ENCODE data around the gene FCGR2B.
"Not testable (repeated sequence)": the region's sequence is repeated elsewhere in the genome, so short reads cannot be mapped to it uniquely, and the experiment has no call there.

FCGR2B gene

DNA sequence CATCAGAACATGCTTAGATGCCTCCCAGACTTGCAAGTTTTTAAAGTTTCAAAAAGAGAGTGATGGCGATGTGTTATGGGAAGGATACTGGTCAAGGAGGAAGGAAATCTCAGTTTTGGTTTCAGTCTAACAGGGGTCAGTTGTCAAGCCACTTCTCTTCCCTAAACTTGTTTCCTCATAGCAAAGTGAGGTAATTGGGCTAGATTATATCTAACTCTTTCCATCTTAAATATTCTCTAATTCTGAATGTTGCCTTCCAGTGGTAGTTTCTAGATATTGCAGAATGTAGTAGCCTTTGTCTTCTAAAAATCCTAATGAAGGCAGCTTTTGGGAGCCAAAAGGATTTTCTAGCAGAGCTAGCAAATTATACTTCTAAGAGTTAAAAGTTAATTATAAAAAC, 20.2 kb upstream of the FCGR2B start:
- H3K4me3 ChIP-seq (ENCODE audit: low read length); DNase-seq (ENCODE audit: low read depth): not testable (repeated sequence)

DNA sequence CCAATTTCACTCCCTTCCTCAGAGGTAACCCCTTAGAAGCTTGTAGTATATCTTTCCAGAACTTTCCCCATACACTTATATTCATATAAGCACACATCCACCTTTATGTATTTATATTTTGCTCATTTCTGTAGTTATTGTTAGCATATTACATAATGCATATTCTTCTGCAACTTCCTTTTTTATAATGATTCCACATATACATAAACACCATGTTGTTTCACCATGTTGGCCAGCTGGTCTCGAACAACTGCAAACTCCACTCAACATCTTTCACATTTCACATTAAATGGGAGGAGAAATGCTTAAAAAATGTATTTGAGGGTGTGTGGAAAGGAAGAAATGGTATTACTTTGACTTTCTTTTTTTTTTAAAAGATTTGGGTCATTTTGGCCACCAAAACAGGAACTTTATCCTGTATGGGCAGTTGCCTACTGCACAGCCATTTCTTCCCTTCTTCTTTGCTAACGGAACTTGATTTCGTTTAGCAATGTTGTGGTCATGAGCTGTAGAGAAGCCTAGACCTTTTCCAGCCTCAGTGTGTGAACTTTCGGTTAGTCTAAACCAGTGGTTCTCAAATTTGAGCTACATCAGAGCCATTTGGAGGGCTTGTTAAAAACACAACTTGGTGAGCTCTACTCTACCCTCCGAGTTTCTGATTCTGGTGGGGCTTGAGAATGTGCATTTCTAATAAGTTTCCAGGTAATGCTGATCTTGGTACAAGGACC, 19.3 kb upstream of the FCGR2B start:
- H3K4me3 ChIP-seq (ENCODE audit: low read length); DNase-seq (ENCODE audit: low read depth): not testable (repeated sequence)

DNA sequence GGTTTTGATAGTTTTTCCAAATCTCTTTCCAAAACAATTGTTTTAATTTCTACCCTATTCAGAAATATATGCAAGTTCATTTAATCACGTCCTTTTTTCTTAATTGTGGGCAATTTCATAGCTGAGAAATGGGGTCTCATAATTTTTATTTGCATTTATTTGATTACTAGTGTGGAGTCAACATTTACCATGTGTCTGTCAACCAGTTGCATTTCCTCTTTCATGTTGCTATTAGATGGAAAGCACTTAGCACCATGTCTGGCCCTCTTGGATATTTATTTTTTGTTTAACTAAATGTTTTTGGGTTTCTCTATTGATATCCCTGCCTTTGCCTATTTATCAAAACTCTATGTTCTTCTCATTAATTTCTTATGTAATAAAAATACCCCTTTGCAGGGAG, 18.1 kb upstream of the FCGR2B start:
- not testable (repeated sequence) for DNase-seq (ENCODE audit: low read depth); H3K4me3 ChIP-seq (ENCODE audit: low read length)

DNA sequence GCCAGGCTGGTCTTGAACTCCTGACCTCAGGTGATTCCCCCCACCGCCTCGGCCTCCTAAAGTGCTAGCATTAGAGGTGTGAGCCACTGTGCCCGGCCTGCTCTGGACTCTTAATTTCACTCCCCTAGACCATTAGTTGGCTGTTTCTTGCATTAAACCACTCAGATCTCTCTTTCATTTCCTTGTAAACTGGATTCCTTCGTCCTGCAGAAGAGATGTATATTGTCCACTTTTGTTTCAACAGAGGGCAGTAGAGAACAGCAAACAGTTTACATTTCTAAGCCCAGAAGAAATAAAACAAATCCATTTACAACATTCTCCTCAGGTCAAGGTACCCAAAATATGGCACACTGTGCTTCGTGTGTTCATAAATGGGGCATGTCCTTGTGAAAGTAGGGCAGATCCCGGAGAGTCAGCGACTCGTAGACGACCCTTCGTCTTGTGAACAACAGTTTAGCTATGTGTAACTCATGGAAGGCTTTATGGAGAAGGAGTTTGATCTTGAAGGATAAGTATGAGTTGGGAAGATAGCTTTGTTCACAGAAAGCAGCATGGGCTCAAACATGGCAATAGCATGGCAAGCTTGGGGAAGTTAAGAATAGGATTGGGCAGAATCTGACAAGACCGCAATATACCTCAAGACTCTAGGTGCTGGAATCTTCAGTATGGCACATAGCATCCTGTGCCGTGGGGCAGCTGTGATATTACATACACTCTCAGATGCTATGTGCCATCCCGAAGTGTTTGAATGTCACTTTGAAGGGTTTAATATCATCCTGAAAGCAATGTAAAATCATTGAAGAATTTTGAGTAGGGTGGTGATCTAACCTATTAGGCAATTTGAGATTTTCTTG, 15.2 kb upstream of the FCGR2B start:
- not testable (repeated sequence) for H3K4me3 ChIP-seq (ENCODE audit: low read length)
- TF ChIP-seq, protein P1, sequence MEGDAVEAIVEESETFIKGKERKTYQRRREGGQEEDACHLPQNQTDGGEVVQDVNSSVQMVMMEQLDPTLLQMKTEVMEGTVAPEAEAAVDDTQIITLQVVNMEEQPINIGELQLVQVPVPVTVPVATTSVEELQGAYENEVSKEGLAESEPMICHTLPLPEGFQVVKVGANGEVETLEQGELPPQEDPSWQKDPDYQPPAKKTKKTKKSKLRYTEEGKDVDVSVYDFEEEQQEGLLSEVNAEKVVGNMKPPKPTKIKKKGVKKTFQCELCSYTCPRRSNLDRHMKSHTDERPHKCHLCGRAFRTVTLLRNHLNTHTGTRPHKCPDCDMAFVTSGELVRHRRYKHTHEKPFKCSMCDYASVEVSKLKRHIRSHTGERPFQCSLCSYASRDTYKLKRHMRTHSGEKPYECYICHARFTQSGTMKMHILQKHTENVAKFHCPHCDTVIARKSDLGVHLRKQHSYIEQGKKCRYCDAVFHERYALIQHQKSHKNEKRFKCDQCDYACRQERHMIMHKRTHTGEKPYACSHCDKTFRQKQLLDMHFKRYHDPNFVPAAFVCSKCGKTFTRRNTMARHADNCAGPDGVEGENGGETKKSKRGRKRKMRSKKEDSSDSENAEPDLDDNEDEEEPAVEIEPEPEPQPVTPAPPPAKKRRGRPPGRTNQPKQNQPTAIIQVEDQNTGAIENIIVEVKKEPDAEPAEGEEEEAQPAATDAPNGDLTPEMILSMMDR (IDR thresholded peaks at IDR 0.05; ENCODE audit: insufficient read depth, low read depth, low read length, missing control alignments), result peak; percentile 51
- peak; percentile 41 for DNase-seq (ENCODE audit: low read depth)

DNA sequence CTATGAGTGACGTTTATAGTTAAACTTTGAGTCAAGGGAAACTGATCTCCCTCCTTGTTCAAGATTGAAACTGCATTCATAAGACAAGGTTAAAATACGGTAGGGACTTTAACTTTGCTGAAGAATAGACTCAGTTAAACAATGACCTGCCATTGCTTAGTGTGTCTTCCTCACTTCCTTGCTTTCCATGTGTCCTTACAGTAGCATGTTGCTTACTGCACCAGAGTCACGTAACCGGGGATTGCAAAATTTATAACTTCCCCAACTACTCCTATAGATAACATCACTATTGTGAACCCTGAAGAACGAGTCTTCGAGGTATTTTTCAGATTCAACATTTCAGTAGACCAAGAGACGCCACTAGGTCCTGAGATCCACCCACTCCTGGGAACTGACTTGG, 9.4 kb upstream of the FCGR2B start:
- DNase-seq (ENCODE audit: low read depth); H3K4me3 ChIP-seq (ENCODE audit: low read length): not testable (repeated sequence)

DNA sequence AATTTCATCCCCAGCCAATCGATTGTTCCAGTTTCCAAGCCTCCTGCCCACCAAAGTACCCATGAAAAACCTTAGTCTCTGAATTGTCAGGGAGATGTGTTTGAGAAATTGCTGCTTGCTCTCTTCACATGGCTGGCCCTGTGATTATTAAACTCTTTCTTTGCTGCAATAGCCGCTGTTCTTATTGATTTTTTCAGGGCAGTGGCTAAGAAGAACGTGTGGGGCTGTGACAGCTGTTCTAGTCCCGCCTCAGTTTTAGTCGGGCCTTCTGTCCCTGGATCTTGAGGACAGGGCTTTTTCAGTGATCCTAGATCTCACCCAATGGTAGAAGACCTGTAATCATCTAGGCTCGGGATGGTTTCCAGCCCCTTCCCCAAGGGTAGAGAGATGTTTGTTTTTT, 9.0 kb upstream of the FCGR2B start:
- not testable (repeated sequence) for H3K4me3 ChIP-seq (ENCODE audit: low read length); DNase-seq (ENCODE audit: low read depth)

DNA sequence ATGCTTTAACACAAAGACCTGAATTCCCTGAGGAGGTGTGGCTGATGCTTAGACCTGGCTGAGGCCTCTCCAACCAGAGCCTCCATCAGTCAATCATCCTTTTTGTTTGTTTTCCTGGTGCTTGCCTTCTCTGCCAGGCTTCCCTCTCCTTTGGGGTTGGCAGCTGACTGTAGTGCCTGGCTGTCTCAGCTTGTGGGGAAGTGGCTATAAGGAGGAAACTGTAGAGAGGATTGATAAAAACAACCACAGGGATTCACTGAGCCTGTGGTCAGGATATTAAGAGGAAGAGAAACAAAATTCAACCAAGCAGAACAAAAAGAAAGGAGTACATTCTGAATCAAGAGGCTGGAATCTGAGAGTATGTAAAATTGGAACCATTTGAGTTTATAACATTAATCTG, 4.4 kb upstream of the FCGR2B start:
- not testable (repeated sequence) for H3K4me3 ChIP-seq (ENCODE audit: low read length); DNase-seq (ENCODE audit: low read depth)

DNA sequence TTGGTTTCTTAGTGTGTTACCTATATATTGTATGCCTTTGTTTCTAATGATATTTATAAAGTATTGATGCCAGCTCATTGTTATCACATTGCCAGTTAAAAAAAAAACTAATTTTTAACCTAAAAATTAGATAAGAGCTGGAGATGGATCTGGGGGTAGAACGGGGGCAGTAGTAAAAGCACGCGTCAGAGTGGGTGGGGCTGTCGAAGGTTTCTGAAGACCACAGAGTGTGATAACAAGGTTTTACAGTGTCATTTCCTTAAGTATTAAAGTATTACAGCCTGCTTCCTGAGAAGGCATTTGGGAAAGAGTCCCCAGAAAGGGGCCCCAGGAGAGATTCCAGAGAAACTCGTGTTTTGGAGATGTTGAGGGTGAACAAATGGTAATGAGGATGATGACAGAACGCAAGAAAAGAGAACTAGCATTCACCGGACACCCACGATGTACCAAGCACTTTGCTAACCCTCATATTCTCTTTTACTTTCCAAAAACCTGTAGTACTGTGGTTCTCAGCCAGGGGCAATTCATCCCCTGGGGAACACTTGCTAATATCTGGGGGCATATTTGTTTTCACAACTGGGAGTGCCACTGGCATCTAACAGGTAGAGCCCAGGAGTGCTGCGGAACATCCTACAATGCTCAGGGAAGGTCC, 1.2 kb upstream of the FCGR2B start:
- not testable (repeated sequence) for DNase-seq (ENCODE audit: low read depth); H3K4me3 ChIP-seq (ENCODE audit: low read length)

DNA sequence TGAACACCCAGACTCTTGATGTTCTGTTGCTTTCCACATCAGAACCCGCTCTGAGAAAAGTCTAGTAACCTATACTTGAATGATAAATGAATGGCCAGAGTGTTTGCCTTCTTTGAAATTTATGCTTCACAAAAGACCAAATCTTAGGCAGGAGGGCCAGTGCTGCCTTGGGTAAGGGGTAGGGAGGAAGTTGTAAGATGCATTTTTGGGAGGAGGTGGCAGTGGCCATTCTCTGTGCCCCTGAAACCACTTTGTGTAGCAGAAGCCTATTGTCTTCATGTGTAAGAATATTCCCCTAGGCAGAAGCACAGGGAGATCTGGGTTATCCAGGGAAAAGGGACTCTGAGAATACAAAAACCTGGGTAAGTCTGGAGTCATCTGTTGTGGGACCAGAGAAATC, 626 bp downstream of the FCGR2B start:
- H3K4me3 ChIP-seq (ENCODE audit: low read length); DNase-seq (ENCODE audit: low read depth): not testable (repeated sequence)

DNA sequence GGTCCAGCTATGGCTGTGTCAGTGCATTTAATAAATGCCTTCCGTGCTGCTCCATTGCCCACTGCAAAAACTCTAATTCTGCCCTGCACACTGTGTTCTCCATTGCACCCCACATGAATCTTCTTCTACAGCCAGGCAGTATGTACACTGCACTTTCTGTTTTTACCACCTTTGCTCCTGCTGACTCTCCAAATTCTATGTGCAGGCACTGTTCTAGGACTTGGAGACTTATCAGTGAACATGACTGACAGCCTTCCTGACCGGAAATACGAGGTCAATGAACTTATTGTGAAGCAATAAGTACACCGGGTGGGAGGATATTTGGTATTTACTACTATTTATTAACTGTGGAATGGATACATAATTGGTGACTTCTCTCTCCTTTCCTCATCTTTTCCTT, 1.7 kb downstream of the FCGR2B start:
- not testable (repeated sequence) for H3K4me3 ChIP-seq (ENCODE audit: low read length); DNase-seq (ENCODE audit: low read depth)

DNA sequence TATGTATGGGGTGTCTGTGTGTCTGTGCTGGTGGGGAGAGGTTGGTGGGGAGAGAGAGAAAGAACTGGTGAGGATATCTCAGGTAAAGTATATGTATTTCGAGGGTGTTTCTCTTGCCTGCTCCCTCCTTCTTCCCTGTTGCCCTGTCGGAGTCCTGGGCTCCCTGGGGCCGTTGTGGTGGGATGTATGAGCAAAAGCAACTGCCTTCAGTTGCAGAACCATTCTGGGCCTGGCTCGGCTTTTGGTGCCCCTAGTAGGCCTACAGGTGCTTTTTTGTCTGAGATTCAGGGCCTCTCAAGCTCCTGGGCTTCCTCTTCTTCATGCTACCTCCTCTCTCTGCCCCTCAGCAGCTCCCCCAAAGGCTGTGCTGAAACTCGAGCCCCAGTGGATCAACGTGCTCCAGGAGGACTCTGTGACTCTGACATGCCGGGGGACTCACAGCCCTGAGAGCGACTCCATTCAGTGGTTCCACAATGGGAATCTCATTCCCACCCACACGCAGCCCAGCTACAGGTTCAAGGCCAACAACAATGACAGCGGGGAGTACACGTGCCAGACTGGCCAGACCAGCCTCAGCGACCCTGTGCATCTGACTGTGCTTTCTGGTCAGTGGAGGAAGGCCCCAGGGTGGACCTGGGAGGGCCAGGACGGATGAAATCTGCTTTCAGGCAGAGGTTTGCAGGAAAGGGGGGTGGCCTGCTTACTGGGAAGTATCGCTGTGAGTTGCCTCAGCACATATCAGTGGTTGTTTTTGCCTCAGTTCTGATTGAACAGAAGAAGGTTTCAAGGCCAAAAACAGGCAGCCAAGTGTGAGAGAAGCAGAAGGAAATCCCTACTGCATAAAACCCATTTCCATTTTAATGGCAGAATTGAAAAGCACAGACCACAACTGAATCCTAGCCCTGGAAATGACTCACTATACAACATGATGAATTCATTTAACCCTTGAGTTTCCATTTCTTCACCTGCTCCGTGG, 8.4 kb downstream of the FCGR2B start:
- not testable (repeated sequence) for DNase-seq (ENCODE audit: low read depth); H3K4me3 ChIP-seq (ENCODE audit: low read length)

DNA sequence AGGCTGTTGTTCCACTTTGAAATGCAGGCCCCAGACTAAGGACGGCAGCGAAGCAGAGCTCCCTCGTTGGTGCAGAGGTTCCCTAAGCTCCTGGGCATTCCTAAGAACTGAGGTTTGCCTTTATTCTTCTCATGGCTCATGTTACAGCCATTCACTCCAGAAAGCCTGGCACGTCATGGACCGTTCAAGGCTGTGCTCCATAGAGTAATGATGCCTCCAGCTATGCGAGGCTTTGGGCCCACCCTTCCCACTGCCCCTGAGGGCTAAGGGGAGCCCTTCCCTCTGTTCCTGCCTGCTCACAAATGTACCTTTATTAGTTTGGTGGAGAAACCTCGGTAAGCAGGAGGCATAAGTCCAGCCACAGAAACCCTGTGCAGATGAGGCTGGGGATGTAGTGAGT, 10.5 kb downstream of the FCGR2B start:
- not testable (repeated sequence) for DNase-seq (ENCODE audit: low read depth); H3K4me3 ChIP-seq (ENCODE audit: low read length)

DNA sequence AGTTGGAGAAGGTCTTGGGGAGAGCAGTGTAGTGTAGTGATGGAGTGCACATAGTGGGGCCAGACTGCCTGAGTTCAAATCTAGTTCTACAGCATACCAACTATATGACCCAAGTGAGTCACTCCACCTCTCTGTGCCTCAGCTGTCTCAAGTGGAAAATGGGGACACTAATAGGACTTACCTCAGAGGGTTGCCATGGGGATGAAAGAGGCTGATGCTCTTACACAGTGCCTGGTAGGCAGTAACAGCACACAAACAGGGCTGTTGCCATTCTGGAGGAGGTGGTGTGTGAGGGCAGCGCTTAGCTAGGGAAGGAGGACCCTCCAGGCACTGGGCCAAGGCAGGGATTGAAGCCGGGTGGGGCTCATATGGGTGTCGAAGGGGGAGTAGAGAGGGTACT, 11.5 kb downstream of the FCGR2B start:
- H3K4me3 ChIP-seq (ENCODE audit: low read length), result not testable (repeated sequence)
- DNase-seq (ENCODE audit: low read depth), result peak; percentile 8

DNA sequence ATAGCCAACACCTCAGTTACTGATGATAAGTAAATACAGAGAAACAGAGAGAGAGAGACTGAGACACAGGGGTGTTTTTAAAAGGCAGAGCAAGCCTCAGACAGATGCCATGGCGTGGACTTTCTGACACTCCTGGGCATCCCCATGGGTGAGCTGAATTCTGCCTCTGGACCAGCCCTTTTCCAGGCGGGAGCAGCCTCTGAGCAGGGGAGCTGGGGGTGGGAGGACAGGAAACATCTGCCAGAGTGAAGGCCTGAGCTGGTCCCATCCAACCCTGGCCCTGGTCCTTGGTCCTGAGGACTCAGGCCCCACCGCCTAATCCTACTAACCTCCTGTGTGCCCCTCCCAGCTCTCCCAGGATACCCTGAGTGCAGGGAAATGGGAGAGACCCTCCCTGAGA, 12.0 kb downstream of the FCGR2B start:
- not testable (repeated sequence) for H3K4me3 ChIP-seq (ENCODE audit: low read length); DNase-seq (ENCODE audit: low read depth)
